CD4-positive, alpha-beta T cell (primary cell): ENCODE results near the gene SOCS3. TPM values are rescaled to one million over a fixed set of nuclear protein-coding genes. Genes with fewer than 3 reads are reported as not detected.

Source experiments
- ATAC-seq: fragments of 200-7000 bp; cut with Tn5 transposase; one replicate; pipeline ENCODE4 v1.10.0; 2022; ENCODE audit warnings: mild to moderate bottlenecking; ENCODE audit not compliant: poor library complexity
- CTCF ChIA-PET: fragments of 350-600 bp; sonication (Branson Sonifier 250); formaldehyde crosslinking; loops from one replicate; lab custom pipeline; 2021; ENCODE audit warnings: antibody characterized with exemption, inconsistent platforms; lab: Charles Lee
- POLR2A ChIA-PET: fragments of 350-600 bp; sonication (Branson Sonifier 250); formaldehyde crosslinking; loops from one replicate; lab custom pipeline; 2021; ENCODE audit warnings: antibody characterized with exemption, inconsistent platforms; lab: Charles Lee
- DNase-seq, 14 experiments: peaks; one replicate each; pipeline ENCODE4 v3.0.0-alpha.2; 2013 to 2020; ENCODE audit warnings: mixed read lengths in 2 of 14
- H3K27ac ChIP-seq, 2 donors: one replicate each; pipeline versions ENCODE4 v1.5.1 to v1.7.0; 2013; ENCODE audit warnings: low read length in 2 of 2, low read depth in 1 of 2, mild to moderate bottlenecking in 1 of 2
- H3K27me3 ChIP-seq, 2 experiments: 1 replicate in 1 of 2; 2 replicates in 1 of 2; pipeline versions ENCODE4 v1.6.1 to v1.7.0; 2013; ENCODE audit warnings: low read length in 2 of 2, control low read depth in 1 of 2, mild to moderate bottlenecking in 1 of 2, moderate library complexity in 1 of 2; ENCODE audit not compliant: insufficient read depth in 2 of 2, control insufficient read depth in 1 of 2
- H3K36me3 ChIP-seq: one replicate; pipeline ENCODE4 v1.6.1; 2013; ENCODE audit warnings: low read length, control low read depth; ENCODE audit not compliant: insufficient read depth
- H3K4me1 ChIP-seq: one replicate; pipeline ENCODE4 v1.6.1; 2013; ENCODE audit warnings: low read length, control low read depth; ENCODE audit not compliant: insufficient read depth
- H3K4me3 ChIP-seq: one replicate; pipeline ENCODE4 v1.5.1; 2013; ENCODE audit warnings: mild to moderate bottlenecking, low read length, moderate library complexity
- H3K9me3 ChIP-seq, 2 experiments: 1 replicate in 1 of 2; 2 replicates in 1 of 2; pipeline versions ENCODE4 v1.6.1 to v1.7.0; 2013; ENCODE audit warnings: low read length in 2 of 2, mild to moderate bottlenecking in 2 of 2, control low read depth in 1 of 2, moderate library complexity in 1 of 2; ENCODE audit not compliant: control insufficient read depth in 1 of 2, insufficient read depth in 1 of 2
- H3K27ac Mint-ChIP-seq: one replicate; pipeline ENCODE4 v1.8.0; 2020; ENCODE audit warnings: mixed read lengths
- H3K27me3 Mint-ChIP-seq: one replicate; pipeline ENCODE4 v1.8.0; 2021; ENCODE audit warnings: mixed read lengths
- H3K36me3 Mint-ChIP-seq: one replicate; pipeline ENCODE4 v1.8.0; 2021; ENCODE audit warnings: low read depth, mixed read lengths
- H3K4me1 Mint-ChIP-seq: one replicate; pipeline ENCODE4 v1.8.0; 2021; ENCODE audit warnings: low read depth, mixed read lengths
- H3K4me3 Mint-ChIP-seq: one replicate; pipeline ENCODE4 v1.8.0; 2020; ENCODE audit warnings: mild to moderate bottlenecking, mixed read lengths
- H3K9me3 Mint-ChIP-seq: one replicate; pipeline ENCODE4 v1.8.0; 2020; ENCODE audit warnings: mixed read lengths
- intact Hi-C, 2 experiments: fragments of 100-400 bp; cut with DNase I in 1 of 2; cut with micrococcal nuclease in 1 of 2; formaldehyde crosslinking; loops; one replicate each; pipeline versions ENCODE4 v1.15.1 to v1.9.0; 2023 to 2025; cut with DNase I, micrococcal nuclease
- total RNA-seq, 174 experiments: library from RNA in 2 of 174; stranded (reverse) in 2 of 174; gene quantifications; one replicate each; pipeline ENCODE4 v1.2.3 and lab custom pipeline; 2021 to 2026
- TF ChIP-seq, protein P1 (sequence below): fragments of 200-600 bp; IDR thresholded peaks from one replicate; pipeline ENCODE4 v1.8.0; 2022; ENCODE audit warnings: antibody characterized with exemption, mild to moderate bottlenecking

The SOCS3 gene
- total RNA-seq, 2 experiments from 2014 or later, result 414 to 427 TPM

DNA sequence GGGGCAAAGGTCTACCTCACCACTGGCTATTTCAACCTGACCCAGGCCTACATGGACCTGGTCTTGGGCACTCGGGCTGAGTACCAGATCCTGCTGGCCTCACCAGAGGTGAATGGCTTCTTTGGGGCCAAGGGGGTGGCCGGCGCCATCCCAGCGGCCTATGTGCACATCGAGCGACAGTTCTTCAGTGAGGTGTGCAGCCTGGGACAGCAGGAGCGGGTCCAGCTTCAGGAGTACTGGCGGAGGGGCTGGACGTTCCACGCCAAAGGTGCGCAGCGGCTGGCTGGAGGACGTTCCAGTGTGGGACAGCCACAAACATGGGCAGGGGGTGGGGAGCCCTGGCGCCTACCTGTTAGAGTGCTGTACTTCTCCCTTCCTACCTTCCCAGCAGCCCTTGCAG, 43.9 kb upstream of the SOCS3 start:
- Histone ChIP-seq H3K4me1 (peaks cover 16% of the 10 kb centered on the region), H3K27me3 (no peaks in the 10 kb centered on the region), H3K9me3 (no peaks in the 10 kb centered on the region), H3K27ac (no peak overlapping the region), H3K36me3 (peaks cover 83% of the 10 kb centered on the region), H3K4me3 (no peak overlapping the region)
- CTCF ChIA-PET, result no interaction called here
- H3K27ac Mint-ChIP-seq, result no peak overlapping the region
- peaks cover 81% of the 10 kb centered on the region for H3K36me3 Mint-ChIP-seq
- H3K4me1 Mint-ChIP-seq, result peaks cover 12% of the 10 kb centered on the region
- intact Hi-C loops, result no loop called here
- TF ChIP-seq, protein P1, sequence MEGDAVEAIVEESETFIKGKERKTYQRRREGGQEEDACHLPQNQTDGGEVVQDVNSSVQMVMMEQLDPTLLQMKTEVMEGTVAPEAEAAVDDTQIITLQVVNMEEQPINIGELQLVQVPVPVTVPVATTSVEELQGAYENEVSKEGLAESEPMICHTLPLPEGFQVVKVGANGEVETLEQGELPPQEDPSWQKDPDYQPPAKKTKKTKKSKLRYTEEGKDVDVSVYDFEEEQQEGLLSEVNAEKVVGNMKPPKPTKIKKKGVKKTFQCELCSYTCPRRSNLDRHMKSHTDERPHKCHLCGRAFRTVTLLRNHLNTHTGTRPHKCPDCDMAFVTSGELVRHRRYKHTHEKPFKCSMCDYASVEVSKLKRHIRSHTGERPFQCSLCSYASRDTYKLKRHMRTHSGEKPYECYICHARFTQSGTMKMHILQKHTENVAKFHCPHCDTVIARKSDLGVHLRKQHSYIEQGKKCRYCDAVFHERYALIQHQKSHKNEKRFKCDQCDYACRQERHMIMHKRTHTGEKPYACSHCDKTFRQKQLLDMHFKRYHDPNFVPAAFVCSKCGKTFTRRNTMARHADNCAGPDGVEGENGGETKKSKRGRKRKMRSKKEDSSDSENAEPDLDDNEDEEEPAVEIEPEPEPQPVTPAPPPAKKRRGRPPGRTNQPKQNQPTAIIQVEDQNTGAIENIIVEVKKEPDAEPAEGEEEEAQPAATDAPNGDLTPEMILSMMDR, result no peak
- H3K27me3 Mint-ChIP-seq, result no peaks in the 10 kb centered on the region
- no peak overlapping the region for H3K4me3 Mint-ChIP-seq
- no peaks in the 10 kb centered on the region for H3K9me3 Mint-ChIP-seq
- DNase-seq, result no peak
- no peak for ATAC-seq
- POLR2A ChIA-PET, result no interaction called here

- intact Hi-C loops, result no loop called here
- Histone ChIP-seq H3K36me3 (peaks cover 89% of the 10 kb centered on the region), H3K9me3 (no peaks in the 10 kb centered on the region), H3K4me3 (no peak overlapping the region), H3K27ac (no peak overlapping the region), H3K4me1 (peaks cover 7% of the 10 kb centered on the region), H3K27me3 (no peaks in the 10 kb centered on the region)
- no peaks in the 10 kb centered on the region for H3K27me3 Mint-ChIP-seq
- ChIA-PET CTCF (no interaction called here), POLR2A (no interaction called here)
- ATAC-seq, result no peak
- no peaks in the 10 kb centered on the region for H3K9me3 Mint-ChIP-seq
- no peak for DNase-seq
- TF ChIP-seq, protein P1, result no peak
- peaks cover 90% of the 10 kb centered on the region for H3K36me3 Mint-ChIP-seq
- H3K4me1 Mint-ChIP-seq, result no peaks in the 10 kb centered on the region
- no peak overlapping the region for H3K4me3 Mint-ChIP-seq
- no peak overlapping the region for H3K27ac Mint-ChIP-seq
These were observed 42.0 kb upstream of the SOCS3 start for GRCh38 chr17:78401891-78402290.

- TF ChIP-seq, protein P1, result no peak
- no peak overlapping the region for H3K27ac Mint-ChIP-seq
- no peak for ATAC-seq
These were observed 41.4 kb upstream of the SOCS3 start for GRCh38 chr17:78401246-78401645.

More at GRCh38 chr17:78401246-78401645, 41.4 kb upstream of the SOCS3 start:
- intact Hi-C loops, result no loop called here
- H3K36me3 Mint-ChIP-seq, result peaks cover 96% of the 10 kb centered on the region
- no peak overlapping the region for H3K4me3 ChIP-seq
- H3K4me1 ChIP-seq, result peaks cover under 1% of the 10 kb centered on the region
- POLR2A ChIA-PET, result no interaction called here
- no peaks in the 10 kb centered on the region for H3K27me3 Mint-ChIP-seq
- H3K4me1 Mint-ChIP-seq, result no peaks in the 10 kb centered on the region
- H3K27ac ChIP-seq, result no peak overlapping the region
- CTCF ChIA-PET, result no interaction called here
- H3K9me3 Mint-ChIP-seq, result no peaks in the 10 kb centered on the region
- H3K36me3 ChIP-seq, result peaks cover 91% of the 10 kb centered on the region
- no peaks in the 10 kb centered on the region for H3K27me3 ChIP-seq
- no peaks in the 10 kb centered on the region for H3K9me3 ChIP-seq
- no peak for DNase-seq
- H3K4me3 Mint-ChIP-seq, result no peak overlapping the region
